Muscle of arm (tissue), 12 donors: ENCODE data around the gene GSE1. TPM values are rescaled to one million over a fixed set of nuclear protein-coding genes. Genes with fewer than 3 reads are reported as not detected.

ENCODE experiments used
- DNase-seq: peaks from one replicate; pipeline ENCODE4 v3.0.0-alpha.2; 2013
- polyA plus RNA-seq, 12 donors: library from polyadenylated mRNA; unstranded; fragments of 120-200 nt; gene quantifications; one replicate each; pipeline ENCODE4 v1.2.1, GENCODE V29; 2013; ENCODE audit not compliant: insufficient read length in 12 of 12

GSE1 gene
- polyA plus RNA-seq, 12 donors, result 35.4 to 106 (median 53.9) TPM; not detected in 1

DNA sequence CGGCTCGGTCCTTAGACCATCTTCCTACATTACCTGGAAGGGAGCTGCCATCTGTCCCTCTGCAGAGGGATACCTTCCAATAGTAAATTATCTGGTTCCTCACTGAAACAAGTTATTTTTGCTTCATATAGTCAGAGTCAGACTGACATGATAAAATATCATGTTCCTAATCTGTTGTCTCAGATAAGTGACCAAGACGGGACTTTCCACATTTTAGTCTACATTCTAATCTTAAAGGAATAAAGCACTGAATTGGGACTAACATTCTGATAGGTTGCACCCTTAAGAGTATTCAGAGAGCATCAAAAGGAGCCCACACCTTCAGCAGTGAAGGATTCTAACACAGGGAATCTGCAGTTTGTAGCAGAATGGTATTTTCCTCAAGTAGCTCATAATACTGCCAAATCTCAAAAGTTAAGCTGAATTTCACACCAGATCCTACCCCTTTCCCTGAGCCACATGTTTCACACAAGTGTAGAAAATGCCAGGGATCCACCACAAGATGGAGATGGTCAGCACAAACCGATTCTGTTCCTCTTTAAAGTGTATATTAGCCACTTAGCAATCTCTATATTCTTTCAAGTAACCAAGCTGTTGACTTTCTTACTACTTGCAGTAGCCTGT, 62.2 kb downstream of the GSE1 start:
- no peak for DNase-seq

DNA sequence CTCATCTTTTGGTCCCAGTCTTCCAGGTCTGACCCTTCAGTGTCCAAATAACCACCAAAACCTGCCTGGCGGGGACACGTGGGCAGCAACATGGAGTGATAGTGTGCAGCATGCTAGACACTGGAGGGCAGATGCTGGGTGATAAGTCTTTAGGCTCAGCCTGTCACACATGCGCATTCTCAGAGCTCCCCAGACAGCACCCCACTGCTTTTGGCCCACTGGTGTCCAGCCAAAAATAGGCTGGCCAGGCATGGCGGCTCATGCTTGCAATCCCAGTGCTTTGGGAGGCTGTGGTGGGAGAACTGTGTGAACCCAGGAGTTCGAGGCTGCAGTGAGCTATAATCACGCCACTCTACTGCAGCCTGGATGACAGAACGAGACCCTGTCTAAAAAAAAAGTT, 63.3 kb downstream of the GSE1 start:
- no peak for DNase-seq

DNA sequence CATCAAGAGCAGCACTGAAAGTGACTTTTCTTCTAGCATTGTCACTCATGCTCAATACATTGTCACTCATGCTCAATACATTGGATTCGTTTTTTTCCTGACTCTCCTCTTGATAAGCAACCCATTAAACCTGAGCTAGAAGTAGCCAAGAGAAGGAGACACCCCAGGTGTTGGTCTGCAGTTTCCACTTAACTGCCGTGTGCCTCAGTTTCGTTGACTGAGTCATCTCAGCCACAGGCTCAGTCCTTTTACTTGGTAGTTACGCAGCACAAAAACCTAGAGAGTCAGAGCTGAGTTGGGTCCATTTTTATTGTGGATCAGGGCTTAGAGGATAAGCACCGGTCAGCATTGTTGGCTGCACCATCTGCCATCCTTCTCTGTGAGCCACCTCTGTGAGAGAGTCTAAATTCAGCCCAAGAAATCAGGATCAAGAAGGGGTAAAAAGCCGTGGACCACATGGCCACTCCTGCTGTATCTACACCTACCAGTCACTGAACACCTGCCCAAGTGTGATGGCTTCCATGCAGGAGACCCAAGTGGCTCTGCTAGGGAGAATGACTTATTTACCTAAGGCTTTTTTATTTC, 64.4 kb downstream of the GSE1 start:
- DNase-seq, result no peak

DNA sequence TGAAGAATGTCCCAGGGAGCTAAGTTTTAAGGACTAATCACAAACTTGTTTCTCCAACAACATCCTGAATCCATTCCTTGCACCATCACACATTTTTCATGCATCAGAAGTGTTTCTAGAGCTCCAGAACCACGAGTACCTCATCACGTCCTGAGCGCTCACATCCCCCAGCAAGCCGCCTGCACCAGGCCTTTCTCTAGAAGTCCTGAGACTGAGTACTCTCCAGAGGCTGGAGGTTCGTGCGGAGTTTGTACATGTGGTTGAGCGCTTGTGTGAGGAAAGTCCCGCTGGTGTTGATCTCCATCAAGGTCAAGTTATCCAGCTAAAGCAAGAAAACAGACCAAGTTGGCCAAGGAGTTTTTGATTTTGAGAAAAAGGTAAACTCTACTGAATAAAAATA, 64.9 kb downstream of the GSE1 start:
- DNase-seq, result no peak

DNA sequence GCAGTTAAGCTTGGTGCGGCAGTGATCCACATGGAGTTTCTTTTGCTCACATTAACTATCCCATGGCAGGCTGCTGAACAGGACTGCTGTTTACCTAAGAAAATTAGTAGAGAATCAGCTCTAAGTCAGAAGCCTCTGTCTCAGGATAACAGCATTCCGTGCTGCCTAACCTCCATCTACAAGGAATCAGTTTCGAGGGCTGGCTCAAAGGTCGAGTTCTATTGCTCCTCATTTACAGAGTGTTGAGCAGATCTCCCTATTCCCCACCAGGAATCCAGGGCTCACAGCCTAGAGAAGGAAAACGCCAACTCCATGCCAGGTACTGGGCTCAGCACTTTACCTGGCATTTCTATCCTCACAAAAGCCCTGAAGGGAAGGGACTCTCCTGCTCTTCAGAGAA, 65.7 kb downstream of the GSE1 start:
- no peak for DNase-seq

DNA sequence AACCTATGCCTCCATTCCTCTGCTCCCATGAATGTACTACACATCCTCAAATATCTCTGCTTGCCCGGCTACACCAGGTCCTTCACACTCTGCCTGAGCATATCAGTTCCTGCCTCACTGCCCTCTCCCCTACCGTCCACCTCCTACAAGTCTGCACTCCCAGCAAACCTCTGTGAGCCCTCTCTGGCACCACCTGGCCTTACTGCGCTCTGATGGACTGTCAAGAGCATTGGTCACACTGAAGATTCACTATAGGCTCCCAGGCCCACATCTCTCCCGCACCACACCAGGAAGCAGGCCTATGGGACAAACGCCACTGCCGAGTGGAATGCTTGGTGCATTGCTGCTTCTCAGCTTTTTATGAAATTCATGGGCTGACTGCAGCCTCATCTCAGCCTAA, 66.7 kb downstream of the GSE1 start:
- DNase-seq, result no peak

DNA sequence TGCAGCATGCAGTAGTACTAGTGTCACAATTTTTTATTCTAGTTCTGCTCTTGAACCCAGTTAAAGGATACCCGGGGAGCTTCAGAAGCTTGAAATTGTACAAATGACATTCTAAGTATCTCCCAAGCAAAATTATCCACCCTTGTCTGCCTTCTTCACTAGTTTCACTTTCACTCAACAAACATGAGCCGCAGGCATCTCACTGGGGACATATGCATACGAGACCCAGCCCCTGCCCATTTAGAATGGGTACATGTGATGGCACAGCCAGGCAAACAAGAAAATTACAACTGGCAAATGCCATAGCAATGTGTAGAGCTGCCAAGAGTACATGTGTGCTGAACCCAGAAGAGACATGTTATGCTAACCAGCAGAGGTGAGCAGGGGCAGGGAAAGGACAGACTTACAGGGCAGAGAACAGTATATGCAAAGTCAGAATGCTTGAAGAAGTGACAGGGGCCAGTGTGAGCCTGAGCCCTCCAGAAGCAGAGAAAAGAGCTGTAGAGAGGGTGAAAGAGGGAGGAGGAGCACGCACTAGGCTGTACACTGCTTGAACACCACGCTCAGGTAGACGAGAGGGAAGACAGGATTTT, 67.3 kb downstream of the GSE1 start:
- no peak for DNase-seq

DNA sequence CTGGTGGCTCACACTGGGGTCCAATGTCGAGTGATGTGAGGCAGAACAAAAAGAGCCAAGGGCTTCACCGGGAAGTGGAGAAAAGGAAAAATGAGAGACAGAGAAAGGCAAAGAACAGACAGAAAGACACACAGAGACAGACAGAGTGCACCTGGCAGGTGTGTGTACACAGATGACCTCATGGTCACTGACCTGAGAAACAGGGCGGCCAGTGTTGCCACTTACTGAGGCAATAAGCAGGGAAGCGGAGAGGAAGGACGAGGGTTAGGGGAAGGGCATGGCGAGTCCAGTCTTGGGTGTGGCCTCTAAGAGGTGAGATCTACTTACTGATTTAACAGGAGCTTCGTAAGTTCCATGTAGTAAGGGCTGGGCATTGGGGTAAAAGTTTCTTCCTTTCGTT, 68.1 kb downstream of the GSE1 start:
- no peak for DNase-seq

DNA sequence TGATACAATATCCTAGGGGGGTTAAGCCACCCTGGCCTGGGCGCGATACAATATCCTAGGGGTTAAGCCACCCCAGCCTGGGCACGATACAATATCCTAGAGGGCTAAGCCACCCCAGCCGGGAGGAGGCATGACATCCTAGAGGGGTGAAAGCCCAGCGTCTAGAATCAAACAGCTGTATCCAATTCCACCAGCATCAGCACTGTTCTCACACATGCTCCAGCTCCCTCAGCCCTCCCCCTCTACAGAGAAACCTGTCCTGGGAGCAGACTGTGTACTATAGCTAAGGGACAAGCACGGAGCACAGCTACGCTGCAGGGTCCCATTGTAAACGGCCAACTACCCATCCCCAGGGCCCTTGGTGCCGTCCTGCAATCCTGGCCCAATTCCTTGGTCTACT, 69.4 kb downstream of the GSE1 start:
- no peak for DNase-seq

DNA sequence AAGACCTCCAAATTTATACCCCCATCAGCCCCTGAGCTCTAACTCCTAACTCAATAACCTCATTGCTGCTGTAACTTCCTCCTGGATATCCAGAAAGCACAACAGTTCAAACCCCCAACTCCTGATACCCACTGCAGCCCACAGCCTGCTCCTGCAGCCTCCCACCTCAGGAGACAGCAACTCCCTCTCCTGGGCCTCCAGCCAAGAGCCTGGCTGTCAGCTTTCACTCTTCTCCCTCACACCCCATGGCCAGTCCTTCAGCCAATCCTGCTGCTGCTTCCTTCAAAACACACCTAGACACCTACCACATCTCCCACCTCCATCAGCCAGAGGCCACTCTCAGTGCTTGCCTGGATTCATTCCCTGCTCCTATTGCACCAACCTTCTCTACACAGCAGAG, 70.2 kb downstream of the GSE1 start:
- DNase-seq, result no peak

DNA sequence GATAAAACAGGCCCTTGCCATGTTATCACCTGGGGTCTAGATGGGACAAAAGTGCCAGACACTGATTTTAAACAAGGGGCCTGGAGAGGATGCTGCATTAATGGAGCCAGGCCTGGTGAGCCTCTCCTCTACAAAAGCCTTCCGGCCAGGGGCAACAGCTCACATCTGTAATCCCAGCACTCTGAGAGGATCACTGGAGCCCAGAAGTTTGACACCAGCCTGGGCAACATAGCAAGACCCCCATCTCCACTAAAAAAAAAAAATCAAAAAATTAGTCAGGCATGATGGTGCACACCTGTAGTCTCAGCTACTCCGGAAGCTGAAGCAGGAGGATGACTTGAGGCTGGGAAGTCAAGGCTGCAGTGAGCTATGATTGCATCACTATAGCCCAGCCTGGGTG, 72.1 kb downstream of the GSE1 start:
- DNase-seq, result no peak

DNA sequence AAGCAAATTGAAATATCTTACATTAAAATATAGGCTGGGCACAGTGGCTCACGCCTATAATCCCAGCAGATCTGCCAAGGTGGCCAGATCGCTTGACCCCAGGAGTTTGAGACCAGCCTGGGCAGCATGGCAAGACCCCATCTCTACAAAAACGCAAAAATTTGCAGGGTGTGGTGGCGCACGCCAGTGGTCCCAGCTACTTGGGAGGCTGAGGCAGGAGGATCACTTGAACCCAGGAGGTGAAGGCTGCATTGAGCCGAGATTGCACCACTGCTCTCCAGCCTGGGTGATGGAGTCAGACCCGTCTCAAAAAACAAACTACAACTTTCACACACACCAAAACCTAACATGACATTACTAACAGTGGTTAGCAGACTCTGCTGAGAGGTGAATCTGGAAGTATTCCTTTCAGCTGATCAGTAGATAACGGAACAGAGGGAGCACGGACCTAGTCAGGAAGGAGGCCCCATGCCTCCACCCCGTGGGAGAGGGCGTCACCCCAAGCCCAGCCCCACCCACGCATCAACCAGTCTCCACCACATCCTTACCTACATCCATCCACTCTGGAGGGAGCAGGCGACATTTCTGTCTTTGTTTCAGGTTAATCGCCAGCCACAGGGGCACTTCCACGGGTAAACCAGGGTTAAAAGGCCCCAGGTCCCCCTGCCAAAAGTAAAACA, 73.9 kb downstream of the GSE1 start:
- no peak for DNase-seq

DNA sequence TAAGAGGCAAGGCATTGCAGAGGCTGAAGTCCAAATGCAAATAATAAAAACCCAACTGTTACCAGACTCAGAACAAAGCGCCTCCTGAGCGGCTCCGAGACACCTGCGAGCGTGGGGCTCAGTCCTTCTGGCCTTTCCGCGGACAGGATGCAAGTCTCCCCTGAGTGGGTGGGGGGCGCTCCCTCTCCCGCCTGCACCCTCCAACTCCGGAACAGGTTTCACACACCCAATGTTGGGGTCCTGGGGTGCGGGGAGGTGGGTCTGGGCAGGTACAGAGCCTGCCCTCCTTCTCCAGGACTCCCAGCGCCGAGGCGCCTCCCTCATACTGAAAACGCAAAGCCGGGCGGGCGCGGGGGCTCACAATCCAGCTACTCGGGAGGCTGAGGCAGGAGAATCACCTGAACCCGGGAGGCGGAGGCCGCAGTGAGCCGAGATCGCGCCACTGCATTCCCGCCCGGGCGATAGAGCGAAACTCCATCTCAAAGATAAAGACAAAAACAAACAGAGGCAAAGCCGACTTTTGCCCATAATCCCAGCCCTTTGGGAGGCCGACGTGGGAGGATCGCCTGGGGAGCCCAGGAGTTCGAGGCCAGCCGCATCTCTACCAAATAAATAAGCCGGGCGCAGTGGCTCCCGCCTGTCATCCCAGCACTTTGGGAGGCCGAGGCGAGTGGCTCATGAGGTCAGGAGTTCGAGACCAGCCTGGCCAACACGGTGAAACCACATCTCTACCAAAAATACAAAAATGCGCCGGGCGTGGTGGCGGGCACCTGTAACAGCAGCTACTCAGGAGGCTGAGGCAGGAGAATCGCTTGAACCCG, 74.7 kb downstream of the GSE1 start:
- no peak for DNase-seq

DNA sequence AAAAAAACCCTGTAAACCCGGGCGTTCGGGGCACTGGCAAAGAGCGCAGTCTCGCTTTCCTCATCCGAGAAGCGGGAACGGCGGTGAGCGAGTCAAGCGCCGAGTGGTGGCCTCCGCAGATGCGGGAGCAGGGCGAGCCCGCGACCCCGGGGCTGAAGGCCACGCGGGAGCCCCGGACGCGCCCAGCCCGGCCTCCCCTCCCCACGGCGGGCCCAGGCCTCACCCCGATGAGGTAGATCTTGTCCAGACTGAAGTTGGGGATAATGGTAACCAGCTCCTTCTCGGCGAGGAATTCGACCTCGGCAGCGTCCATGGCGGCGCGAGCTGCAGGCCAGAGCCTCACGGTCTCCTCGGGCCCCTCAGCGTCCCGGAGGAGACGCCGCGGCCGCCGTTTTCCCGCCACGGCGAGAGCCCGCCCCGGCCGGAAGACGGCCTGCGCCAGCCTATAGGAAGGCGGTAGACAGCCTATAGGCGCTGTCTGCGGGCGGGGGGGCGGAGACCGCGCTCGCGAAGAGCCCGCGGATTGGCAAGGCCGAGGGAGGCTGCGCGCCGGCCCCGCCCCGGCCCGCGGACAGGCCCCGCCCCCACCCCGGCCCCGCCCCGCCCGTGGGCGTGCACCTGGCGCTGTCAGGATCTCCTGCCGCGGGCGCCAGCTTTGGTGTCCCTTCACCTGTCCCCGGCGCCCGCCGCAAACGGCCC, 75.6 kb downstream of the GSE1 start, which contains the start of gene GINS2:
Gene GINS2, minus strand, starts transcription at position 369 of the 699 bp plus-strand sequence. Its CDS starts 56 bp downstream, at position 313.
- peak; percentile 85 for DNase-seq

DNA sequence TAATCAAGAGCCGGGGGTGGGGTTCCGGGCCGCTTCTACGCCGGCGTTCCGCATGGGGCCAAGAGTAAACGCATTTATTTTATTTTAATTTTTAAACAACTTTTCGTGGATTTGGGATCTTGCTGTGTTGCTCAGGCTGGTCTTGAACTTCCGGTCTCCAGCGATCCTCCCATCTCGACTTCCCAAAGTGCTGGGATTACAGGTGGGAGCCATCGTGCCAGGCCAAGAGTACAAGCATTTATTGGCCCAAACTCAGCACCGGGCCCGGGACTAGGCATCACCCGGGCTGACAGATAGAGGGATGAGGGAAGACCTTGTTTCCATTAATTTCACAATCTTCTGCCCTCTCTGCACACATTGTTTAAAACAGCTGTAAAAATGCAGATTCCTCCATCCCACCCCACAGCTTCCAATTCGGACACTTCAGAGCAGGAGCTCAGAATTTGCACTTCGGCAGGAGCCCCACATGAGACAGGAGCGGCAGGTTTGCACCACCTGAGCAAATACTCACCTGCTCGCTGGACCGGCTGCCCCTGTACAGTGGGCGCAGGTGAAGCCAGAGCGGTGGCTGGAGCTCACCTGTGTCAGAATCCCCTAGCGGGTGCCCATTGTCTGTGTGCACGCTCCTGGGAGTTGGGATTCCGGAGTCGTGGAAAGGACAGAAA, 76.3 kb downstream of the GSE1 start:
- DNase-seq, result no peak

DNA sequence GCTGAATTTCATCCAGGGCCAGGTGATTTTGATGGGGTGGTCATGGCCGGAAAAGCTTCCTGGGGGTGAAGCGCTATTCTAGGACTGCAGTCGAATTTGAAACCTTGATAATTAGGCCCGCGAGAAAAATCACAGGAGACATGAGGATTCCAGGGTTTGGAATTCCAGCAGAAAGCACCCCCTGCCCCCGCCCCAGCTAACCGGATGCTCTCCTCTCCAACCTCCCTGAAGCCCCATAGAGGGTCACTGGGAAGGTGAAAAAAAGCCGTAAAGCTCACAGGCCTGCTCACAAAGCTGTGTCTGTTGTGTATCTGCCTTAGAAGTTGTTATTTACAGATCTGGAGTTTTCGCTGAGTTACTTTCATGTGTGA, 76.8 kb downstream of the GSE1 start:
- no peak for DNase-seq

DNA sequence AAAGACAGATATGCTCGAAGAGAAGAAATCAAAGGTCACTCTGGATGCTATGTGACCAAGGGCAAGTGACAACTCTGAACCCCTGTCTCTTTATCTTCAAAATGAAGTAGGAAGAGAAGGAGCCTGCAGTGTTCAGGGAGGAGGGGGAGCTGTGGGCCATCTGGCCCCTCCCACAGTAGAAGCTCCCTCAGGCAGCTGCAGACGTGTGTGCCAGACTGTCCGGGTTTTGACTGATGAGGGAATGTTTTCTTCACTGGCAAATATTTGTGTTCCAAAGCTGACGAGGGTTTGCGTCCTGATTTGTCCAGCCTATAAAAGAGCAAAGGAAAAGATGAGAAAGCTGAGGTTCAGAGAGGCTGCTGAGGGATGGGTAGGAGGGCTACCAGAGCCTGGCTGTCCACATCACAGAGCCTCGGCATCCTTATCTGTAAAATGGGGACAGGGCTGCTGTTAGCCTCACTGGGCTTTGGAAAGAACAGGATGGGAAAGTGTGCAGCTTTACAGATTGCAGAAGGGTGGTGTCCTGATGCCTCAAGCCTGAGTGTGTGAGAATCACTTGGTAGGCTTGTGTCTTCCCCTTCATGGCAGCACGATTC, 77.4 kb downstream of the GSE1 start:
- no peak for DNase-seq

DNA sequence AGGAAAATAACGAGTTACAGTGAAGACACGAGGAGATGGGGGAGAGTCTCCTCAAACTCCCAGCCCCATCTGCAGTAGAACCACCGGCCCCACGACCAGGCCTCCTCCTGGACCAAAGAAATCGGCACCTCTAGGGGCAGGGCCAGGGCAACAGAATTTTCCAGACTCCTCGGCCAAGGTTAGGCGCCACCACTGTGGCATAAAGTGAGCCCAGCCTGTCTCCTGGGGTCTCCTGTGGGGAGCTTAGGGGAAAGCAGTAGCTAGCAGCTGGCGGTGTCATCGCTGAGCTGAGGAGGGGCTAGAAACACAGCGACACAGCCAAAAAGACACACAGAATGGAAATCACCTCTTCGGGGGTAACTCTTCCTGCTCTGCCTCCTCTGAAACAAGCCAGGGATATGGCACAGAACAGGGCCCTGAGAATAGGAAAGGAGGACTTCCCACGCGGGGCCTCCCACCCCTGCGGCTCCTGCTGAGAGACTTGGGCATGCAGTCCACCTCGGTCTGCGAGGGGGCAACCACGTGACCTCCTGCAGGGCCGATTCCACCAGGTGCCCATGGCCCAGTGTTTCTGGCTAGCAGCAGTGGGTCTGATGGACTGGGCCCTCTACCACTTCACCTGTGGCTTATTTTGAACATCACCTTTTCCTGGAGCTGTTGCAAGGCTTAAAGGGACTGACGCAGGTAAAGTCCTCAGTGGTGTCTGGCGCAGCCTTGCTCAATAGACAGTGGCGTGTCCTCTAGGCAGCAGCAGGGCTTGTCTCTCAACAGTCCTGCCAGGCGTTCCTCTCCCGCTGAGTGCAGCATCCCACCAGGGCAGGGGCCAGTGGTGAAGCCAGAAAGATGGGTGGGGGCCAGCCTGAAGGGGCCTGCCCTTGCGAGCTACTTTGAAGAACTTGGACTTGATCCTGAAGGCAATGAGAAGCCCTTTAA, 82.3 kb downstream of the GSE1 start:
- no peak for DNase-seq

DNA sequence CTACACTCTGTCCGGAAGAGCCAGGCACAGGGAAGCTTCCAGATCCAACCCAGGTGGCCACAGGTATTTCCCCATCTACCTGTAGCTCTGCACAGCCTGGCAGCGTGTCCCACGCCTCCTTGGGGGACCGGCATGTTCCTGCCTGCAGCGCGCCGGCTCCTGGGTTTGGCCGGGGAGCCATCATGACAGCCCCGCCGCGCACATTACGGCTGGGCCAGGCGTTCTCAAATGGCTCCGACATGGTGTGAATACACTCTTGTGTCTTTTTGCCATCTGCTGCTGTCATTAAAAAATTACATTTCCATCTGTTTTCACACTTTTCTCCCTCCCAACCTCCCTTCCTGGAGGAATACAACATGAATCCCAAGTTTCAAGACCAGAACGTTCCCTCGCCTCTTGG, 83.7 kb downstream of the GSE1 start:
- DNase-seq, result peak; percentile 22
